Head of caudate nucleus (tissue), 42 donors: ENCODE data around the gene C3orf20.

Experiments
- DNase-seq, 42 donors: peaks; one replicate each; pipeline versions ENCODE4 v3.0.0 to v3.0.0-alpha.2; 2020 to 2021; ENCODE audit warnings: mixed read lengths in 7 of 42
- intact Hi-C: fragments of 100-400 bp; cut with DNase I; formaldehyde crosslinking; loops from one replicate; pipeline ENCODE4 v1.15.0; 2022

C3orf20 gene

GRCh38 chr3:14688525-14688924, 13.6 kb downstream of the C3orf20 start:
- DNase-seq, result no peak
- intact Hi-C loops, result no loop called here

GRCh38 chr3:14689247-14689980, 14.5 kb downstream of the C3orf20 start:
- intact Hi-C loops, result no loop called here
- DNase-seq, result no peak

GRCh38 chr3:14691239-14691638, 16.3 kb downstream of the C3orf20 start:
- intact Hi-C loops, result no loop called here
- no peak for DNase-seq

- DNase-seq, result no peak
- intact Hi-C loops, result no loop called here
Measured at GRCh38 chr3:14691719-14692118, 16.8 kb downstream of the C3orf20 start.

GRCh38 chr3:14698601-14699244, 23.8 kb downstream of the C3orf20 start:
- intact Hi-C loops, result no loop called here
- peak in 1 of 42 donors; percentile 24 for DNase-seq

GRCh38 chr3:14699643-14700042, 24.7 kb downstream of the C3orf20 start:
- peak in 3 of 42 donors; percentile 7 to 33 (median 18) for DNase-seq

GRCh38 chr3:14700891-14701290, 25.9 kb downstream of the C3orf20 start:
- intact Hi-C loops, result no loop called here
- no peak for DNase-seq

More at GRCh38 chr3:14699643-14700042, 24.7 kb downstream of the C3orf20 start:
- intact Hi-C loops, result no loop called here

- intact Hi-C loops, result no loop called here
Measured at GRCh38 chr3:14701676-14702075, 26.7 kb downstream of the C3orf20 start.

GRCh38 chr3:14703128-14703750, 28.3 kb downstream of the C3orf20 start:
- DNase-seq, result no peak
- intact Hi-C loops, result no loop called here

More at GRCh38 chr3:14701676-14702075, 26.7 kb downstream of the C3orf20 start:
- DNase-seq, result no peak

GRCh38 chr3:14703791-14704190, 28.9 kb downstream of the C3orf20 start:
- intact Hi-C loops, result no loop called here
- DNase-seq, result no peak

- intact Hi-C loops, result no loop called here
- DNase-seq, result no peak
Measured at GRCh38 chr3:14706096-14706495, 31.2 kb downstream of the C3orf20 start.

- DNase-seq, result peak in 1 of 42 donors; percentile 5
- intact Hi-C loops, result no loop called here
Measured at GRCh38 chr3:14716591-14716990, 41.6 kb downstream of the C3orf20 start.

GRCh38 chr3:14717307-14717706, 42.4 kb downstream of the C3orf20 start:
- no peak for DNase-seq
- intact Hi-C loops, result no loop called here

- no peak for DNase-seq
- intact Hi-C loops, result no loop called here
Measured at GRCh38 chr3:14718539-14718938, 43.6 kb downstream of the C3orf20 start.

- intact Hi-C loops, result no loop called here
- no peak for DNase-seq
Measured at GRCh38 chr3:14719006-14719405, 44.1 kb downstream of the C3orf20 start.

GRCh38 chr3:14721126-14721864, 46.4 kb downstream of the C3orf20 start:
- no peak for DNase-seq
- intact Hi-C loops, result no loop called here

GRCh38 chr3:14725013-14725412, 50.1 kb downstream of the C3orf20 start:
- intact Hi-C loops, result no loop called here
- DNase-seq, result no peak

GRCh38 chr3:14725564-14726440, 50.9 kb downstream of the C3orf20 start:
- intact Hi-C loops, result no loop called here
- DNase-seq, result no peak

- DNase-seq, result no peak
- intact Hi-C loops, result no loop called here
Measured at GRCh38 chr3:14726441-14726780, 51.5 kb downstream of the C3orf20 start.
